Right lobe of liver (tissue), 6 donors: ENCODE data around the gene CHN1. TPM values are rescaled to one million over a fixed set of nuclear protein-coding genes. Genes with fewer than 3 reads are reported as not detected.

ENCODE experiments used
- ATAC-seq, 4 donors: fragments of 200-7000 bp; cut with Tn5 transposase; one replicate each; pipeline ENCODE4 v1.9.1; 2020; ENCODE audit warnings: mild to moderate bottlenecking in 4 of 4, moderate library complexity in 4 of 4
- DNase-seq, 3 donors: peaks; one replicate each; pipeline ENCODE4 v3.0.0-alpha.2; 2020
- H3K27ac ChIP-seq, 3 donors: fragments of 200-600 bp; one replicate each; pipeline ENCODE4 v1.8.0; 2022
- H3K27me3 ChIP-seq, 2 donors: fragments of 200-600 bp; one replicate each; pipeline ENCODE4 v1.8.0; 2022
- H3K36me3 ChIP-seq, 4 donors: fragments of 200-600 bp; sonication (generic) in 1 of 4; one replicate each; pipeline versions ENCODE4 v1.5.1 to v1.8.0; 2017 to 2022; ENCODE audit warnings: control low read depth in 1 of 4
- H3K4me1 ChIP-seq, 4 donors: fragments of 200-600 bp; sonication (generic) in 1 of 4; one replicate each; pipeline versions ENCODE4 v1.5.1 to v1.8.0; 2017 to 2022; ENCODE audit warnings: control low read depth in 1 of 4
- H3K4me3 ChIP-seq, 3 donors: fragments of 200-600 bp; one replicate each; pipeline ENCODE4 v1.8.0; 2022
- H3K9me3 ChIP-seq, 4 donors: fragments of 200-600 bp; sonication (generic) in 1 of 4; one replicate each; pipeline versions ENCODE4 v1.5.1 to v1.8.0; 2017 to 2022; ENCODE audit warnings: control low read depth in 1 of 4
- POLR2A ChIP-seq: fragments of 450-650 bp; IDR thresholded peaks from one replicate; pipeline ENCODE4 v1.6.1; 2017; ENCODE audit warnings: antibody characterized with exemption, mild to moderate bottlenecking
- WGBS: methylation state at CpG from one replicate; pipeline ENCODE4 v1.1.6; 2018; ENCODE audit warnings: low coverage, low lambda C conversion rate; ENCODE audit not compliant: insufficient coverage; ENCODE audit errors: missing lambda C conversion rate; 5-methylcytosine and 5-hydroxymethylcytosine counted together
- intact Hi-C, 2 donors: fragments of 100-400 bp; cut with DNase I; formaldehyde crosslinking; loops; one replicate each; pipeline versions ENCODE4 v1.11.2 to v1.14.1; 2022
- total RNA-seq, 6 experiments: library from RNA; depleted of rRNA in 2 of 6; stranded (reverse); fragments of >200 nt in 2 of 6; fragmentation: NEBNext Ultra II Directional in 3 of 6; extraction: Animal tissue kit (Norgen Biotek cat#: 25700) in 3 of 6; gene quantifications; one replicate each; pipeline versions ENCODE4 v1.1.0 to v1.2.4, GENCODE V29; 2016 to 2023
- TF ChIP-seq, protein P1 (sequence below), 4 donors: fragments of 200-600 bp in 3 of 4; fragments of 450-650 bp in 1 of 4; IDR thresholded peaks; one replicate each; pipeline versions ENCODE4 v1.5.1 to v1.8.0; 2016 to 2022; ENCODE audit warnings: antibody characterized with exemption in 4 of 4, mild to moderate bottlenecking in 2 of 4
- donor health status: DM: no; HTN: yes; CAD: no.
- donor health status: DM: no; HTN: no; CAD: no.
- donor health status: DM: no; HTN: no; CAD: no.
- donor health status: DM: no; HTN: yes; CAD: no.
- donor health status: DM: no; HTN: yes; CAD: no.

The CHN1 gene
- total RNA-seq, 6 experiments from 2014 or later = 1.0 to 2.8 (median 1.4) TPM

DNA sequence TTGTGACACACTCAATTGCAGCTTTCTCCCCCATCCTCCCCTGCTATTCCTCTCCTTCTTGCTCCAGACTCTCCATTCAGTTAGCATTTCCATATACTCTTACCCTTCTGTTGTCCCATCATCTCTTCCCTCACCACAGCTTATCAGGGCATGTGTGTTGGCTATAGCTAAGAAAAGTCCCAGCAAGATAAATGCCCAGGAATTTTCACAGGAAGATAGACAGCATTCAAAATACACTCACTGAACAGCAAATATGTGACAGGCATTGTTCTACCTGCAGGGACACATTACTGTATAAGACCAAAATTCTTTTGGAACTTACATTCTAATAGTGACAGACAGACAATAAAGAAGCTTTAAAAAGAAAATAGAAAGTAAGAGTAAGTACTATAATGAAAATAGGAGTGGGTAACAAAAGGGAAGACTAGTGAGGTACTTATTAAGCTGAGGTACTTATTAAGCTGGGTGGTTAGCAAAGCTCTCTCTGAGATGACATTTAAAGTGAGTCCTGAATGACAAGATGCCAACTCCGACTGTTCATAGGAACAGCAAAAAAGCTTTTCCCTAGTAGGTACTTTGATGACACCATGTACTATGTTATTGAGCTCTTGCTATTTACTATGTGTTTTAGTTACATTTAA lies 86.2 kb downstream of the CHN1 start:
- Histone ChIP-seq H3K4me1 (peaks cover 0 to 13% (median 0%) of the 10 kb centered on the region in 4 donors), H3K36me3 (no peaks in the 10 kb centered on the region), H3K9me3 (no peaks in the 10 kb centered on the region), H3K4me3 (no peak overlapping the region), H3K27me3 (no peaks in the 10 kb centered on the region), H3K27ac (no peak overlapping the region)
- ATAC-seq (no peak), DNase-seq (no peak)
- no peak for TF ChIP-seq POLR2A
- TF ChIP-seq, protein P1, sequence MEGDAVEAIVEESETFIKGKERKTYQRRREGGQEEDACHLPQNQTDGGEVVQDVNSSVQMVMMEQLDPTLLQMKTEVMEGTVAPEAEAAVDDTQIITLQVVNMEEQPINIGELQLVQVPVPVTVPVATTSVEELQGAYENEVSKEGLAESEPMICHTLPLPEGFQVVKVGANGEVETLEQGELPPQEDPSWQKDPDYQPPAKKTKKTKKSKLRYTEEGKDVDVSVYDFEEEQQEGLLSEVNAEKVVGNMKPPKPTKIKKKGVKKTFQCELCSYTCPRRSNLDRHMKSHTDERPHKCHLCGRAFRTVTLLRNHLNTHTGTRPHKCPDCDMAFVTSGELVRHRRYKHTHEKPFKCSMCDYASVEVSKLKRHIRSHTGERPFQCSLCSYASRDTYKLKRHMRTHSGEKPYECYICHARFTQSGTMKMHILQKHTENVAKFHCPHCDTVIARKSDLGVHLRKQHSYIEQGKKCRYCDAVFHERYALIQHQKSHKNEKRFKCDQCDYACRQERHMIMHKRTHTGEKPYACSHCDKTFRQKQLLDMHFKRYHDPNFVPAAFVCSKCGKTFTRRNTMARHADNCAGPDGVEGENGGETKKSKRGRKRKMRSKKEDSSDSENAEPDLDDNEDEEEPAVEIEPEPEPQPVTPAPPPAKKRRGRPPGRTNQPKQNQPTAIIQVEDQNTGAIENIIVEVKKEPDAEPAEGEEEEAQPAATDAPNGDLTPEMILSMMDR (IDR thresholded peaks at IDR 0.05) = no peak
- intact Hi-C loops = no loop called here
- WGBS = 83% methylated on average over 1 of the region's 1 CpG

DNA sequence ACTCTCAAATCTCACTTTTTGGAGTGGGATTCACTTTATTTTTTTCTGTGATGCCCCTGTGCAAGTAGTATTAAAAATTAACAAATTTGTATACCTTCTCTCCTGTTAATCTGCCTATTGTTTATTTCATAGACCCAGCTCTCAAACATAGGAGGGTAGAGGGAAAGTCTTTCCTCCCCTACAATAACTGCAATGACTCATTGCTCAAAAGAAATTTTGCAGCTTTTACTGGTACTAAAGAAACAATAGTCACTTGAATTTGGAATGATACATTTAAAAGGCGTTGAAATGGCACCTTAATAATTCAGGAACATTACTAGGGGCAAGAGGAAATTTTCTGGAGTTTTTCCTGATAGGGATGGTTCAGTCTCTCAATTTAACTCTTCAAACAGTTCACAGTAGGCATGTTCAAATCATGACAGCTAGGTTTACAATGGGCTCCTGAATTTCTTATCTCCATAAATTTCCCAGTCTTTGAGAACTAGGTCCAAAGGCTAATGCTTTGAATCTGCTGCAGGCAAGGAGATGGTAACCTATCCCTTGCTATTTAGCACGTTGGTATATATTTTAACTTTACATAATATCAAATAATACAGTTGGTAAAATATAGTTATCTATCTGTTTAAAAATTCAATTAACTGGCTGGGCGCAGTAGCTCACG lies 88.8 kb downstream of the CHN1 start:
- peaks cover 0 to 13% (median 0%) of the 10 kb centered on the region in 4 donors for H3K4me1 ChIP-seq
- 83% methylated on average over 4 of the region's 4 CpGs for WGBS
- no peak for TF ChIP-seq POLR2A
- TF ChIP-seq, protein P1 (IDR thresholded peaks at IDR 0.05) = no peak
- H3K27me3 ChIP-seq = no peaks in the 10 kb centered on the region
- no peak overlapping the region for H3K4me3 ChIP-seq
- H3K27ac ChIP-seq = no peak overlapping the region
- H3K36me3 ChIP-seq = no peaks in the 10 kb centered on the region
- ATAC-seq (peak in 2 of 4 donors; percentile 43 to 52), DNase-seq (no peak)
- no peaks in the 10 kb centered on the region for H3K9me3 ChIP-seq
- intact Hi-C loops = no loop called here

DNA sequence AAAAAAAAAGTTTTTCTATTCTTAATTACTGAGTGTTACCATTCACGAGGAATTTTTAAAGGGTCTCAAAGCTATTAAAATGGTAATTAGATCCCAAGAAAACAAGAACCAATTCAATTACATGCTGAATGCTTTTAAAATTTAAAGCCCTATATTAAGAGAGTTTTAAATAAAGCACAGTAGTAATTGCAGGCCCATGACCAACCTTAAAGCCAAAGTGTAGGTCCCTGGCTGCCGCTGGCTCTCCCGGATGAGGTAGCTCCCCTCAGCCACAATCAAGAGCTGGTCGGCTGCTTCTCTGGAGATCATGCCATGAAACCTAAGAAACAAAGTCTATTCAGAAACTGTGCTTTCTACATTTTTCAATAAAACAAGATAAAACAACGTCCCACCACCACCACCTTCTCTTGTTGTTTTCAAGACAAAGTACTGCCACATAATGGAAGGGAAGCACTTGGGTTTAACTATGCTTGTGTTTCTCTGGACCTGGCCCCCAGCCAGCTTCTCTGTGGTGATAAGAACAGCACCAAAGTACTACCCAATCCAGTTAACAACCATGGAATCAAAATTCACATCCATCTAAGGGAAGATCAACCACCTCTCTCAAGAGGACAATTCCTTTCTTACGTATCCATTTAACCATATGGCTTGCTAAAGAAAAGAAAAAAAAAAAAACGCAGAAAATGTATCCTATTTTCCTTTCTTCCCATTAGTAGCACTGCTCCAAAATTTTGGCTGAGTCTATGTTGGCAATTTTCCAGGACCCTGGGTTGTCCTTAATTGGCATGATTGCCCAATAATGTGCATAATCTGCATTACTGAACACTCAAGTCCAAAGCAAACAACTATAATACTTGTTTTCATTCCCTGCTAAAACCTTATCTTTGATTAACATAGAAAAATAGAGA lies 90.1 kb downstream of the CHN1 start:
- Histone ChIP-seq H3K27me3 (no peaks in the 10 kb centered on the region), H3K4me3 (no peak overlapping the region), H3K27ac (no peak overlapping the region), H3K9me3 (no peaks in the 10 kb centered on the region), H3K4me1 (peaks cover 0 to 13% (median 0%) of the 10 kb centered on the region in 4 donors), H3K36me3 (no peaks in the 10 kb centered on the region)
- DNase-seq (peak in 1 of 3 donors; percentile 32), ATAC-seq (peak in 2 of 4 donors; percentile 39 to 61)
- 80% methylated on average over 5 of the region's 7 CpGs for WGBS
- TF ChIP-seq POLR2A = no peak
- TF ChIP-seq, protein P1 (IDR thresholded peaks at IDR 0.05) = no peak
- intact Hi-C loops = no loop called here

DNA sequence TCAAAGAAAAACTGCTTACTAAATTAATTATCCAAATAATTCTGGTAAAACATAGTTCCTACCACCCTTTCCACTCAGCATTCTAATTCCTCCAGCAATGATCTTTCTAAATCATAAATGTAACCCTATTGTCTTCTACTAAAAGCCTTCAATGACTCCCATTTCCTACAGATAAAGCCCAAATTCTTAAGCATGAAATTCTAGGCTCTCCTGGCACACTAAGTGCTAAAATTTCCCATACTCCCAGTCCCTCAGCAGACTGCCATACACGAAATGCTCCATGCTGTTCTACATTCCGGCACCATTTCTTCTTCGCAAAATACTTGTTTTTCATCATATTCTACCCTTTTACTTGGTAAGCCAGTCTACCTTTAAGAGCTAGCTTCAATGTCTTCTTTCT lies 96.9 kb downstream of the CHN1 start:
- TF ChIP-seq POLR2A = no peak
- TF ChIP-seq, protein P1 (IDR thresholded peaks at IDR 0.05) = no peak
- H3K27me3 ChIP-seq = no peaks in the 10 kb centered on the region
- ATAC-seq = no peak

More for the DNA sequence above, 96.9 kb downstream of the CHN1 start:
- no peaks in the 10 kb centered on the region for H3K4me1 ChIP-seq
- no peak for DNase-seq
- intact Hi-C loops = no loop called here
- no peak overlapping the region for H3K27ac ChIP-seq
- no peaks in the 10 kb centered on the region for H3K36me3 ChIP-seq
- no peak overlapping the region for H3K4me3 ChIP-seq
- no peaks in the 10 kb centered on the region for H3K9me3 ChIP-seq
- 85% methylated on average over 3 of the region's 3 CpGs for WGBS
